HG03045 (cell line): ENCODE results near the gene PAK4.

Source experiments
- ATAC-seq: cut with Tn5 transposase; IDR thresholded peaks from one replicate; pipeline ENCODE4 v1.9.1; 2021; ENCODE audit warnings: mild to moderate bottlenecking, moderate library complexity; ENCODE audit not compliant: unreplicated experiment

PAK4 gene

GRCh38 chr19:39145180-39145953 lies 19.8 kb downstream of the PAK4 start:
- no peak for ATAC-seq

DNA sequence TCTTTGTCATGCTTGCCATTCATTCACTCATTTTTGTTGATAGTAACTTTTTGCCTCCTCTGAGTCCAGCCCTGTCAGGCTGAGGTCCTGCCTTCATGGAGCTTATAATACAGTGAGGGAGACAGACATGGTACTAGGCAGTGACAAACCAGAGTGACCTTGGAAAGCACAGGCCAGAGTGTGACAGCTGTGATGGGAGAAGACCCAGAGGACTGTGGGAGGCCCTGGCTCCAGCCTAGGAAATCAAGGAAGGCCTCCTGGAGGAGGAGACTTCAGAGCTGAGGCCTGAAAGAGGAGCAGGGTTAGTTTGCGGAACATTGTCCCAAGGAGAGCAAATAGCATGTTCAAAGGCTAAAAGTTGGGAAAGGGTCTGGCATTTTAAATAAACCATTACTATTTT lies 20.5 kb downstream of the PAK4 start:
- no peak for ATAC-seq

DNA sequence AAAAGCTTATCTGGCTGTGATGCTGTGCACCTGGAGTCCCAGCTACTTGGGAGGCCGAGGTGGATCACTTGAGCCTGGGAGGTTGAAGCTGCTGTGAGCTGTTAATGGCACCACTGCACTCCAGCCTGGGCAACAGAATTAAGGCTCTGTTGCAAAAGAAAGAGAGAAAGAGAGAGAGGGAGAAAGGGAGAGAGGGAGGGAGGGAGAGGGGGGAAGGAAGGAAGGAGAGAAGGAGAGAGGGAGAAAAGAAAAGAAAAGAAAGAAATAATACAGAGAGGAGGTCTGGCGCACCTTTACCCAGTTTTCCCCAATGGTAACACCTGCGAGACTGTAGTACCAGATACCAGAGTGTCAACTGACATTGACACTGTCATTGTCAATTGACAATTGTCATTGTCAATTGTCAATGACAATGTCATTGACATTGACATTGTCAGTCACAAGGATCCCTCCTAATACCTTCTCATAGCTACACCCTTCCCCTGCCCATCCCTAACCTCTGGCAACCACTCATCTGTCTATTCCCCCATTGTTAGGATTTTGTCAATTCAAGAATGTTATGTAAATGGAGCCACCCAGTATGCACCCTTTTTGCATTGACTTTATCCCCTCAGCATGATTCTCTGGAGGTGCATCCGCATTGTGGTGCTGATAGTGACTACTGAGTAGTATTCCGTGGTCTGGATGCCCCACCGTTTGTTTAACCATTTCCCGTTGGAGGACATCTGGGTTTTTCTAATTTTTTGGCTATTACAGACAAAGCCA lies 21.3 kb downstream of the PAK4 start:
- no peak for ATAC-seq

GRCh38 chr19:39147480-39147879 lies 21.9 kb downstream of the PAK4 start:
- ATAC-seq, result no peak

GRCh38 chr19:39148939-39149529 lies 23.4 kb downstream of the PAK4 start:
- ATAC-seq, result no peak

DNA sequence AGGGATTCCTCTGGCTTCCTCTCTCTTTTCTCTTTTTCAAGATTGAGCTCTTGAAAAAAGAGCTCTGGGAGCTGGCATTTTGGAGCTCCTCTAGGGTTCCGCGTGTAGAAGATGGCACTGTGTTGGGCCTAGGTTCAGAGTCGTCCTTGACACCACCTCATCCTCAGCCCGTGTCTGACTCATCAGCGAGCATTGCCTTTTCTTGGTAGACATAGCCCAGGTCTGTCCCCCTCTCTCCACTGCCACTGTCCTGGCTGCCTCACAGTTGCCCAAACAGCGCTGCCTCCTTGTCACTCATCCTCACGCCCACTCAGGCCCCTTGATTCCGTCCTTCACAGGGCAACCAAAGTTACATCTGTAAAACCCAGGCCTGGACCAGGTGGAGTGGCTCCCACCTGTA lies 24.6 kb downstream of the PAK4 start:
- no peak for ATAC-seq

DNA sequence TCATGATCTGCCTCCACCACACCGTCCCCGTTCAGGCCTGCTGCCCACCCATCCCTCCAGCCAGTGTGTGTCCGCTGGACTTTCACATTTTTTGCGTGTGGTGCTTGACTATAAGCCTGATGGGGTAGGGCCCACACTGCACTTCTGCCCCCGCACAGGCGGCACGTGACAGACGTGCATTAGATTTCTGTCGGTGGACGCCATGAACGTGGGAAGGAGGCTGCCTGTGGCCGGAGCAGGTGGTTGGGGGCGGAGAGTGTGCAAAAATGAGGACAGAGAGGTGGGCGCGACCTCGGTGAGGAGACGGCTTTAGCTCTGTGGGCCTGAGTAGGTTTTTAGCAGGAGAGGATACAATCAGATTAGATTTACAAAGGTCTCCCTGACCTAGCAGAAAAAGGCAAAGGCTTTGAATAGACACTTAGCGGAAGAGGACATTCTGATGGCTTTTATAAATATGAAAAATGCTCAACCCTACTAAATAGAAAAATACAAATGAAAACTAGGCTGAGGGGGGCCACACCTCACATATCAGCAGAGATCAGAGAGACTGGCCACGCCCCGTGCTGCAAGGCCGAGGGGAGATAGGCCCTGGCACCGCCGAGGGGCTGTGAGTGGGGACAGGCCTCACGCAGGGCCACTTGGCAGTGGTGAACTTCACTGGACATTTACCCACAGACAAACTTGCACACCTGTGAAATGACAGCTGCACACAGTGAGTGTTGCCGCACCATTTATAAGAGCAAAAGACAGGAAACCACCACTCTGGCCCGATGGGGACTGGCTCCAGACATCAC lies 25.4 kb downstream of the PAK4 start:
- ATAC-seq, result no peak

GRCh38 chr19:39152066-39152465 lies 26.5 kb downstream of the PAK4 start:
- ATAC-seq, result no peak

- ATAC-seq, result no peak
Observed at GRCh38 chr19:39154100-39154628, 28.6 kb downstream of the PAK4 start.

DNA sequence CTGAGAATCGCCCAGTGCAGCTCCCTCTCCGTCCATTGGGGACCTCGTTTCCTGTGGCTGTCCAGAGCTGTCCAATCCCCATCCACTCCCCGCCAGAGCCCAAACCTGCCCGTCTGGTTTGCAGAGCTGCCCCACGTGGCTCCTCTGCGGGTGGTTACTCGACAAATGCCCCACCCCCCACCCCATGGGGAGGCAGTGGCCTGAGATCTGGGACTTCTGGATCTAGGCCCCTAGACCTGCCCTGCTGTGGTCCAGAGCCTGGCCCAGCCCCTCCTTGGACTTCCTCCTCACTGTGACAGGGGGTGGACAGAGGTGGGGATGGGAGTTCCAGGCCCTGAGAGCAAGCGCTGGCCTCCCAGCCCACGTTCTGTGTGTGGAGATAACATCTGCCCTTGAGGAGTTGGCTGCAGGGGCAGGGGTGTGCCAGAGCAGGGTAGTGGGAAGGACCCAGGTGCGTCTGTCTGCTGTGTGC lies 29.1 kb downstream of the PAK4 start:
- no peak for ATAC-seq

DNA sequence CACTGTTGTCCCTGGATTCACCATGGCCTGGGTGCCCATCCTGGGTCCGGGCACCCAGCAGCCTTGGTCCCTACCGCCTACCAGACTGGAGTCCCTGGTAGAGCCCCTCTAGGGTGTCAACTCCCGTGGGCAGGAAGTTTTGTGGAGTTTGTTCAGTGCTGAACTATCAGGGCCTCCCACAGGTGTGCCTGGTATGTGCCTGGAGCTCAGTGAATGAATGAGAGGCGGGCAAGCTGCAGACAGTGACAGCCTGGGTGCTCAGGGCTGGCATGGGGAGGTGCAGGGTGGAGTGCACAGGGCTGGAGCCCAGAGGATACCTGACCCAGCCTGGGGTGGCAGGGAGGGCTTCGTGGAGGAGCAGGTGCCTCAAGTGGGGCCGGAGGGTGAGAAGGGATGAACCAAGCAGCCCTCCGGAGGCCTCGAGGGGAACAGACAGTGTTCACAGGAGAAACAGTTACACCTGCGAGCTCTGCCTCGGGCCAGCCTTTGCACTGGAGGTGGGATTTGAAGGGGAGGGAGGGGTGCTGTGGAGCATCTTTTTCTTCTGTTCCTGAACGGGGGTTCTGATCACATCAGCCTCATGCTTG lies 29.6 kb downstream of the PAK4 start:
- no peak for ATAC-seq

- no peak for ATAC-seq
Observed at GRCh38 chr19:39155741-39156140, 30.2 kb downstream of the PAK4 start.

GRCh38 chr19:39156326-39157230 lies 31.0 kb downstream of the PAK4 start:
- no peak for ATAC-seq

DNA sequence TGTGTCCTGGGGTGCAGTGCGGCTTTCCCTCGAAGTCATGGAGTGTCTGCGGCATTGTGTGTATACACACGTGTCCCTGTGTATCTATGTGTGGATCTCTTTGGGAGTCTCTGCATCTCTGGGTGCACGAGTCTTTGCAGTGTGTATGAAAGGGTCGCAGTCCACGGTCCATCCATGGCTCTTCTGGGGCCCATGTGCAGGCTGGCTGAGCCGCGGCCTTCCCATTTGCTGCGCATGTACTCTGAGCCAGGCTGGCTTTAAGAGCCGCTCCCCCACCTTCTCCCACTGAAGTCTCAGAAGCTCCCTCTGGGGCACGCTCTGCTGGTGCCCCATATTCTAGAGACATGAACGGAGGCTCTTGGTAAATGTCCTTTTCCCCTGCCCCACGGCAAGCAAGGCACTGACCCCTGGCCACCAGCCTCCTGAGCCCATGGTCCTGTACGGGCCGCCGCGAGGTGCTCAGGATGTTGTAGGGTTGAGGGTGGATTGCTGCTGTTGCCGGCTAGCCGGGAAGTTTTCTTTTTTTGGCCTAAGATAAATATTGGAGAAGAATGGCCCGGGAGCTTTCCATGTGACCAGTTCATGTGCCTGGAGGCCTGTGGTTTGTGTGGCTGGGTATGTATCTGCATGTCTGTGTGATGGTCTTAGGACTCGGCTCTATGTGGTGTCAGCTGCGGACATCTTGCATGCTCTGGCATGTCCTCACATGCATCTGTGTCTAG lies 31.9 kb downstream of the PAK4 start:
- no peak for ATAC-seq

DNA sequence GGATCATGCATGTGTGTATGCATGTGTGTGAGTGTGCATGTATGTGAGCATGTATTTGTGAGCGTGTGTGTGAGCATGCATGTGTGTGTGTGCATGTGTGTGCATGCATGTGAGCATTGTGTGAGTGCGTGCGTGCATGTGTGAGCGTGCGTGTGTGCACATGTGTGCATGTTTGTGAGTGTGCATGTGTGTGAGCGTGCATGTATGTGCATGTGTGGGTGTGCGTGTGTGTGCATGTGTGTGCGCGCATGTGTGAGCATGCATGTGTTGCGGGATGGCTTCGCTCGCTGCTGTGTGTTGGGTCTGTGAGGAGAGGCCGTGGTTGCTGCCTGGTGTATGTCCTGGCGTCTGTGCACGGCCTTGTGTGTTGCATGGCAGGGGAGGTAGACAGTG lies 32.4 kb downstream of the PAK4 start:
- ATAC-seq, result no peak

- no peak for ATAC-seq
Observed at GRCh38 chr19:39158646-39159260, 33.2 kb downstream of the PAK4 start.

- ATAC-seq, result no peak
Observed at GRCh38 chr19:39160523-39160861, 34.9 kb downstream of the PAK4 start.

DNA sequence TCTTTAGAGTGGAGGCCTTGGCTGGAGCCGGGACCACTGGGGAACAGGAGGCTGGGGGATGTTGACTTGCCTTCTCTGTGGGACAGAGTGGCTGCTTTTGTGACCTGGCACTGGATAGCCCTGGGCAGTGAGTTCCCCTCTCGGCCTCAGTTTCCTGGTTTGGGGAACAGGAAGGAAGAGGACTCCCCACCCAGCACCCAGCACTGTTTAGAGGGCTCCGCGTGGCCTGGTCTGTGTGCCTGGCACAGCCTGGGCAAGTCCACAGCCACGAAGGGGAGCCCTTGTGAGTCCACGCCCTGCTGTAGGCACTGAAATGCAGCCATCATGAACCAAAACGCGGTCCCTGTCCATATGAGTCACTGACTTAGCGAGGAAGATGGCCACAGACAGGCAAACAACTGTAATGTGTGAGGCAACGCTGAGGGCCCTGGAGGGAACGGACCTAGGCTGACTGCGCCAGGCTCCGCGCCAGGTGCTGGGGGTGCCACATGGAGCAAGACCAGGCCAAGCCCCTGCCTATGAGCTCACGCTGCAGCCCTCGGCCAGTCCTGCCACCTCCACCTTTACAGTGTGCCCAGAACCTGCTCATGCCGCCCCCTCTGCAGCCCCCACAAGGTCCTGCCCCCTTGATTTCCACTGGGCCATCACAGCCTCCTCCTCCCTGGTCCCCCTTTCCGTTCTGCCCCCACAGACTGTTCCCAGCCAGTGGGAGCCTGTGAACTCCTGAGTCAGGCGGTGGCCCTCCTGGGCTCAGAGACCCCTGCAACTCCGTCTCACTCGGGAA lies 35.5 kb downstream of the PAK4 start:
- no peak for ATAC-seq
